GM12801 (cell line): ENCODE data around the gene STRADB.

Source experiments
- CTCF ChIP-seq: IDR thresholded peaks from one replicate; pipeline ENCODE4 v1.5.1; 2011; ENCODE audit warnings: control low read depth; ENCODE audit not compliant: insufficient read length; ENCODE audit errors: extremely low read depth

The STRADB gene

DNA sequence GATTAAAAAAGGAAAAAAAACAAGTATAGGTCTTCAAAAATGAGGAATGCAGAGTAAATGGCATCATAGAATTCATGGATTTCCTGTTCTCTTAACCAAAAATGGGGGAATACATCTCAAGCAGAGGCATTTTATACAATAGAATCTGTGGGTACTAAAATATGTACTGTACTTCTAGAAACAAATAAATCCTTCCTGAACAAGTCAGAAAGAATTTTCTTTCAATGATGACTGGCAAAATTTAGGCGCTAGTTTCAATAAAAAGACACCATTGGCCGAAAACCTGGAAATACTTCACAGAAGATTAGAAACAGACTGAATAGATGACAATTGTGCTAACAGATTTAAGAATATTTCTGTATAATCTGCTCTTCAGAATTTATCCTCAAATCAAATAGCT is 15.4 kb upstream of the STRADB start:
- no peak for TF ChIP-seq CTCF

GRCh38 chr2:201440182-201440581 is 11.4 kb upstream of the STRADB start:
- TF ChIP-seq CTCF: no peak

DNA sequence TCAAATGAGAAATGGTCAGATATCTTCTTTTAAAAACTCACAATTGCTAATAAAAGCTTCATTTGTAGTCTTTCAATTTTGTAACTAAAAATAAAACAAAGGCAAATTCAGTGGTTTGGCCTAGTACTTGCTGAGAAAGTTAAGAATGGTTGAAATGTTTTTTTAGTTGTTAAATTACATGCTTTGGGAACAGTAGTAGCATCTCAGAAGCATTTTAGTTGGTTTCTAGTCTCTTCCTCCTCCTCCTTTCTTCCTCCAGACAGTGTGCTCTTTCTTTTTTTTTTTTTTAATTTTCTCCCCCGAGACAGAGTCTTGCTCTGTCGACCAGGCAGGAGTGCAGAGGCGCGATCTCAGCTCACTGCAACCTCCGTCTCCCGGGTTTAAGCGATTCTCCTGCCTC is 10.1 kb upstream of the STRADB start:
- TF ChIP-seq CTCF: no peak

GRCh38 chr2:201444746-201445465 is 6.6 kb upstream of the STRADB start:
- no peak for TF ChIP-seq CTCF

- no peak for TF ChIP-seq CTCF
Observed at GRCh38 chr2:201447086-201447485, 4.5 kb upstream of the STRADB start.

DNA sequence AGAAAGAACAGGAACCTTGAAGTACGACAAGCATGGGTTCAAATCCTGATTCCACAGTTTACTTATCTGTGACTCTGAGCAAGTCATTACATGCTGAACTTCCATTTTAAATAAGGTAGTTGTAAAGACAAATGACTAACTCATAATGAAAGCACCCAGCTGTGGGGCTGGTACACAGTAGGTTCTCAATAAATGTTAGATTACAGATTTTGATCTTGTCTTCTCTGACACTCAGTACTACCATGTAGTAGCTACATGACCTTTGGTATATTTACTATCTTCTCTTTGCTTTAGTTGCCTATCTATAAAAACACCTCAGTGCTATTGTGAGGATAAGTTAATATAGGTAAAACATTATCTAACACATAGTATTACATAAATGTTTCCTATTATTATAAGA is 3.5 kb upstream of the STRADB start:
- no peak for TF ChIP-seq CTCF

- TF ChIP-seq CTCF: no peak
Observed at GRCh38 chr2:201448701-201449100, 2.8 kb upstream of the STRADB start.

GRCh38 chr2:201450954-201451291 is 617 bp upstream of the STRADB start:
- TF ChIP-seq CTCF: no peak
